Suprapubic skin (tissue), 4 donors: Measurements from ENCODE around the gene THUMPD3. TPM values are rescaled to one million over a fixed set of nuclear protein-coding genes. Genes with fewer than 3 reads are reported as not detected.

Experiments
- DNase-seq, 2 donors: peaks; one replicate each; pipeline ENCODE4 v3.0.0-alpha.2; 2019; ENCODE audit warnings: low spot score in 2 of 2
- H3K27ac ChIP-seq: fragments of 200-600 bp; sonication (generic); one replicate; pipeline ENCODE4 v1.5.1; 2019
- H3K27me3 ChIP-seq: fragments of 200-600 bp; sonication (generic); one replicate; pipeline ENCODE4 v1.5.1; 2019
- H3K36me3 ChIP-seq: fragments of 200-600 bp; sonication (generic); one replicate; pipeline ENCODE4 v1.5.1; 2019
- H3K4me1 ChIP-seq: fragments of 200-600 bp; sonication (generic); one replicate; pipeline ENCODE4 v1.5.1; 2019
- H3K4me3 ChIP-seq: fragments of 200-600 bp; sonication (generic); one replicate; pipeline ENCODE4 v1.5.1; 2019; ENCODE audit warnings: mild to moderate bottlenecking
- H3K9me3 ChIP-seq: fragments of 200-600 bp; sonication (generic); one replicate; pipeline ENCODE4 v1.5.1; 2019
- CTCF ChIP-seq, 2 donors: fragments of 200-600 bp in 1 of 2; fragments of 450-650 bp in 1 of 2; sonication (generic) in 1 of 2; IDR thresholded peaks; one replicate each; pipeline ENCODE4 v1.5.1; 2016 to 2019; ENCODE audit warnings: antibody characterized with exemption in 2 of 2, mild to moderate bottlenecking in 1 of 2, moderate library complexity in 1 of 2
- EP300 ChIP-seq: sonication (generic); formaldehyde crosslinking; IDR thresholded peaks from one replicate; pipeline ENCODE4 v1.6.1; 2017; ENCODE audit warnings: antibody characterized with exemption
- POLR2A ChIP-seq, 2 donors: fragments of 450-650 bp; IDR thresholded peaks; one replicate each; pipeline ENCODE4 v1.6.1; 2017; ENCODE audit warnings: antibody characterized with exemption in 2 of 2, mild to moderate bottlenecking in 2 of 2, moderate library complexity in 2 of 2
- POLR2AphosphoS5 ChIP-seq, 3 donors: sonication (generic); formaldehyde crosslinking; IDR thresholded peaks; one replicate each; pipeline ENCODE4 v1.6.1; 2017; ENCODE audit warnings: antibody characterized with exemption in 3 of 3
- WGBS: methylation state at CpG from one replicate; pipeline ENCODE4 v1.1.5; 2018; 5-methylcytosine and 5-hydroxymethylcytosine counted together
- total RNA-seq, 4 donors: library from RNA; depleted of rRNA; stranded (reverse); fragments of >200 nt; gene quantifications; one replicate each; pipeline ENCODE4 v1.1.0, GENCODE V29; 2016

THUMPD3 gene
- total RNA-seq, 4 donors from 2014 or later: 14.2 to 39.0 (median 27.5) TPM

- TF ChIP-seq POLR2A (IDR thresholded peaks at IDR 0.05) (no peak), POLR2AphosphoS5 (IDR thresholded peaks at IDR 0.05) (no peak), EP300 (no peak), CTCF (IDR thresholded peaks at IDR 0.05) (no peak)
- Histone ChIP-seq H3K27me3 (no peaks in the 10 kb centered on the region), H3K9me3 (no peaks in the 10 kb centered on the region), H3K27ac (no peak overlapping the region), H3K4me3 (no peak overlapping the region), H3K36me3 (no peaks in the 10 kb centered on the region), H3K4me1 (no peaks in the 10 kb centered on the region)
- DNase-seq: no peak
- 76% methylated on average over 4 of the region's 4 CpGs for WGBS
Observed at GRCh38 chr3:9324944-9325343, 37.9 kb upstream of the THUMPD3 start.

GRCh38 chr3:9327578-9327977 lies 35.3 kb upstream of the THUMPD3 start:
- DNase-seq: no peak
- H3K9me3 ChIP-seq: no peaks in the 10 kb centered on the region
- no peaks in the 10 kb centered on the region for H3K27me3 ChIP-seq
- no peak overlapping the region for H3K27ac ChIP-seq
- TF ChIP-seq EP300 (no peak), POLR2A (IDR thresholded peaks at IDR 0.05) (no peak), POLR2AphosphoS5 (IDR thresholded peaks at IDR 0.05) (no peak), CTCF (IDR thresholded peaks at IDR 0.05) (no peak)
- WGBS: 82% methylated on average over 1 of the region's 1 CpG
- no peak overlapping the region for H3K4me3 ChIP-seq
- no peaks in the 10 kb centered on the region for H3K36me3 ChIP-seq
- no peaks in the 10 kb centered on the region for H3K4me1 ChIP-seq

GRCh38 chr3:9330166-9330703 lies 32.6 kb upstream of the THUMPD3 start:
- H3K4me3 ChIP-seq: no peak overlapping the region
- no peaks in the 10 kb centered on the region for H3K4me1 ChIP-seq
- no peaks in the 10 kb centered on the region for H3K9me3 ChIP-seq
- 63% methylated on average over 7 of the region's 7 CpGs for WGBS
- no peak overlapping the region for H3K27ac ChIP-seq
- H3K36me3 ChIP-seq: no peaks in the 10 kb centered on the region
- no peak for DNase-seq
- TF ChIP-seq EP300: no peak
- TF ChIP-seq POLR2AphosphoS5 (IDR thresholded peaks at IDR 0.05): no peak
- no peak for TF ChIP-seq CTCF (IDR thresholded peaks at IDR 0.05)
- no peak for TF ChIP-seq POLR2A (IDR thresholded peaks at IDR 0.05)
- no peaks in the 10 kb centered on the region for H3K27me3 ChIP-seq

- Histone ChIP-seq H3K4me3 (no peak overlapping the region), H3K27me3 (no peaks in the 10 kb centered on the region), H3K4me1 (no peaks in the 10 kb centered on the region), H3K9me3 (no peaks in the 10 kb centered on the region), H3K27ac (no peak overlapping the region), H3K36me3 (no peaks in the 10 kb centered on the region)
- WGBS: 62% methylated on average over 2 of the region's 2 CpGs
- DNase-seq: no peak
- TF ChIP-seq CTCF (IDR thresholded peaks at IDR 0.05) (no peak), POLR2A (IDR thresholded peaks at IDR 0.05) (no peak), EP300 (no peak), POLR2AphosphoS5 (IDR thresholded peaks at IDR 0.05) (no peak)
Observed at GRCh38 chr3:9331171-9331570, 31.7 kb upstream of the THUMPD3 start.

- H3K9me3 ChIP-seq: no peaks in the 10 kb centered on the region
- TF ChIP-seq POLR2A (IDR thresholded peaks at IDR 0.05): no peak
- TF ChIP-seq POLR2AphosphoS5 (IDR thresholded peaks at IDR 0.05): no peak
- no peak for TF ChIP-seq CTCF (IDR thresholded peaks at IDR 0.05)
- no peak for TF ChIP-seq EP300
- H3K27me3 ChIP-seq: no peaks in the 10 kb centered on the region
- H3K27ac ChIP-seq: no peak overlapping the region
- no peak overlapping the region for H3K4me3 ChIP-seq
- 73% methylated on average over 6 of the region's 6 CpGs for WGBS
- no peaks in the 10 kb centered on the region for H3K4me1 ChIP-seq
- no peak for DNase-seq
- no peaks in the 10 kb centered on the region for H3K36me3 ChIP-seq
Observed at GRCh38 chr3:9332250-9333030, 30.4 kb upstream of the THUMPD3 start.
